ENCODE data around the gene MEX3A. TPM values are rescaled to one million over a fixed set of nuclear protein-coding genes. Genes with fewer than 3 reads are reported as not detected.

The MEX3A gene
- total RNA-seq, 1 experiment from 2014 or later = 6.1 TPM

DNA sequence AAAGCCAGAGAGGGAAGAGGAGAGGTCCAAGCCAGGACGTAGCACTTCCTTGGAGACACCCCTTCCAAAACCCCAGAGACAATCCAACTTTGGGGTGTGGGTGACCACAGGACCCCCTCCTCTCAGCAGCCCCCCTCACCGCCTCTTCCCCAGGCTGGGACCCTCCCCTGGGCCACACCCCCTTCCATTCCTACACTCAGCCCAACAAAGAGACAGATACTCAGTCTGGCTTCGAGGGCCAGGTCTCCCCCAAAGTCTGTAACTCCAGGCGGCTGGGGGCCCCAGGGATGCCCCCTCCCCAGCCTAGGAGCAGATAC is 1.4 kb downstream of the MEX3A start:
- CTCF ChIA-PET = no interaction called here
- no peak overlapping the region for H2AFZ ChIP-seq (ENCODE audit: low read depth, low read length, poor library complexity, severe bottlenecking)
- H3K36me3 ChIP-seq (ENCODE audit: control insufficient read depth in 1 of 2, insufficient read depth in 2 of 2, low read length in 2 of 2) = no peaks in the 10 kb centered on the region; a peak in 1 of 4 replicates

More for the DNA sequence above, 1.4 kb downstream of the MEX3A start:
- H3K9me3 ChIP-seq (ENCODE audit: control insufficient read depth in 1 of 2, insufficient read depth in 1 of 2, low read depth in 1 of 2, low read length in 2 of 2) = no peaks in the 10 kb centered on the region
- TF ChIP-seq POLR2A (IDR thresholded peaks at IDR 0.05; ENCODE audit: borderline replicate concordance, extremely low read depth, insufficient read depth, insufficient read length) = no peak
- no peak for TF ChIP-seq SIN3A (IDR thresholded peaks at IDR 0.05; ENCODE audit: low read depth)
- no peak for TF ChIP-seq TCF7L2 (IDR thresholded peaks at IDR 0.05; ENCODE audit: borderline replicate concordance, extremely low read depth, insufficient read depth, insufficient read length)
- TF ChIP-seq EZH2 (IDR thresholded peaks at IDR 0.05) = no peak
- TF ChIP-seq, protein P1, sequence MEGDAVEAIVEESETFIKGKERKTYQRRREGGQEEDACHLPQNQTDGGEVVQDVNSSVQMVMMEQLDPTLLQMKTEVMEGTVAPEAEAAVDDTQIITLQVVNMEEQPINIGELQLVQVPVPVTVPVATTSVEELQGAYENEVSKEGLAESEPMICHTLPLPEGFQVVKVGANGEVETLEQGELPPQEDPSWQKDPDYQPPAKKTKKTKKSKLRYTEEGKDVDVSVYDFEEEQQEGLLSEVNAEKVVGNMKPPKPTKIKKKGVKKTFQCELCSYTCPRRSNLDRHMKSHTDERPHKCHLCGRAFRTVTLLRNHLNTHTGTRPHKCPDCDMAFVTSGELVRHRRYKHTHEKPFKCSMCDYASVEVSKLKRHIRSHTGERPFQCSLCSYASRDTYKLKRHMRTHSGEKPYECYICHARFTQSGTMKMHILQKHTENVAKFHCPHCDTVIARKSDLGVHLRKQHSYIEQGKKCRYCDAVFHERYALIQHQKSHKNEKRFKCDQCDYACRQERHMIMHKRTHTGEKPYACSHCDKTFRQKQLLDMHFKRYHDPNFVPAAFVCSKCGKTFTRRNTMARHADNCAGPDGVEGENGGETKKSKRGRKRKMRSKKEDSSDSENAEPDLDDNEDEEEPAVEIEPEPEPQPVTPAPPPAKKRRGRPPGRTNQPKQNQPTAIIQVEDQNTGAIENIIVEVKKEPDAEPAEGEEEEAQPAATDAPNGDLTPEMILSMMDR (IDR thresholded peaks at IDR 0.05 in 2 of 3, conservative IDR thresholded peaks at IDR 0.05 in 1 of 3; ENCODE audit: borderline replicate concordance in 1 of 3, insufficient read depth in 1 of 3, low read depth in 2 of 3, low read length in 2 of 3) = no peak
- TF ChIP-seq, protein P2, sequence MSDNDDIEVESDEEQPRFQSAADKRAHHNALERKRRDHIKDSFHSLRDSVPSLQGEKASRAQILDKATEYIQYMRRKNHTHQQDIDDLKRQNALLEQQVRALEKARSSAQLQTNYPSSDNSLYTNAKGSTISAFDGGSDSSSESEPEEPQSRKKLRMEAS (IDR thresholded peaks at IDR 0.05) = no peak
- no peak for TF ChIP-seq ZNF274 (IDR thresholded peaks at IDR 0.05; ENCODE audit: low read depth, low read length)
- no peak for TF ChIP-seq CEBPB (IDR thresholded peaks at IDR 0.05; ENCODE audit: low read depth)
- no peak for TF ChIP-seq POLR2AphosphoS5 (IDR thresholded peaks at IDR 0.05; ENCODE audit: low read depth, low read length)
- no peak overlapping the region for H3K27ac ChIP-seq (ENCODE audit: low read depth, low read length)
- no peak overlapping the region for H3K4me3 ChIP-seq (replicated peaks in 1 of 2; ENCODE audit: low read depth in 1 of 2, low read length in 2 of 2)
- ChIA-PET POLR2A (no interaction called here), RAD21 (ENCODE audit: low non-redundant PET in 1 of 2, low total read pairs in 2 of 2, uncharacterized antibody in 2 of 2, unreplicated experiment in 2 of 2) (no interaction called here)
- no peaks in the 10 kb centered on the region for H3K9me2 ChIP-seq (ENCODE audit: insufficient read depth)
- H4K20me1 ChIP-seq (ENCODE audit: insufficient read depth) = no peaks in the 10 kb centered on the region
- no peak overlapping the region for H3K9ac ChIP-seq (ENCODE audit: low read length)
- H3K4me1 ChIP-seq (ENCODE audit: control insufficient read depth in 1 of 2, insufficient read depth in 2 of 2, low read length in 2 of 2) = peaks cover 0 to 21% of the 10 kb centered on the region in 2 experiments; a peak in 3 of 4 replicates
- H3K79me2 ChIP-seq (ENCODE audit: insufficient read depth, low read length) = no peaks in the 10 kb centered on the region
- intact Hi-C loops (cut with micrococcal nuclease) = no loop called here
- DNase-seq (ENCODE audit: low read depth, low spot score) (no peak), ATAC-seq (no peak)
- H3K4me2 ChIP-seq (ENCODE audit: low read length) = peak overlapping the region; percentile 42; the same call in 1 of the 2 replicates
- BruUV-seq (replicated peaks) = no TSS peak
- H3K27me3 ChIP-seq (ENCODE audit: insufficient read depth, low read length) = no peaks in the 10 kb centered on the region
